HG03521 (cell line): ENCODE results near the gene TUB.

ENCODE experiments used
- ATAC-seq: cut with Tn5 transposase; IDR thresholded peaks from one replicate; pipeline ENCODE4 v1.9.1; 2021; ENCODE audit warnings: mild to moderate bottlenecking, moderate library complexity; ENCODE audit not compliant: unreplicated experiment

TUB gene

DNA sequence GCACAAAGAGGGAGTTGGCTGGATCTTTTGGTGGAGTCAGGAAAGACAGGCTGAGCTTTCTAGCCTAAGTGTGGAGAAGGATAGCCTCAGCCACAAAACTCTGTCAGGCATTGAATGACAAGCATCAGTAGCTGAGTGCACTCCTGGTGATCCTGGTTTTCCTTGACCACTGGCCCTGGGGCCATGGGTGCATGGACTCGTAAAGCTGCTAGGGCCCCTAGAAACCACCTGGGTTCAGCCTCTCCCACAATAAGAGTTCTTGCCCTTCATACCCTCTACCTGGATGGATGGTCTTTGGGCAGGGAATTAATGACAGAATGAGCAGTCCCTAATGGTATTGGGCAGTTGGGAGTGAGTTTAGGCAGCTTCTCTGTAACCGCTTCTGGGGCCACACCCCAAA is 22.9 kb downstream of the TUB start:
- ATAC-seq, result no peak

DNA sequence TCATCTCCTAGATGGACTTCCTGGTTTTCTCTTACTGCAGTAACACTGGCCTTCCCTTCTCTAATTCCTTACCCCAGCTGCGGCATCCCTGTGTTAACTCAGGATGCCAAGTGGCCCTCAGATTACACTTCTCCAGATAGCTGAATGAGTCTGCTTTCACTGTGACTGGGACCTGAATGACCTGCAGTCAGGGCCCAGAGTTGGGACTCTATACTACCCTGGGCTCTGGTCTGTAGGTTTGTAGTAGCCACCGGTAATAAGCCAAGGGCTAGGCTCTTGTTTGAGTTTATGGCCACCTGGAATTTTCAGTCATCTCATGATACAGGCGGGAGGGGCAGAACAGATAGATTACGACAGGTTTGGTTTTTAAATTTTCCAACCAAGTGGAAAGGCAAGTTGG is 24.1 kb downstream of the TUB start:
- no peak for ATAC-seq

GRCh38 chr11:8105666-8106065 is 24.7 kb downstream of the TUB start:
- ATAC-seq, result no peak

DNA sequence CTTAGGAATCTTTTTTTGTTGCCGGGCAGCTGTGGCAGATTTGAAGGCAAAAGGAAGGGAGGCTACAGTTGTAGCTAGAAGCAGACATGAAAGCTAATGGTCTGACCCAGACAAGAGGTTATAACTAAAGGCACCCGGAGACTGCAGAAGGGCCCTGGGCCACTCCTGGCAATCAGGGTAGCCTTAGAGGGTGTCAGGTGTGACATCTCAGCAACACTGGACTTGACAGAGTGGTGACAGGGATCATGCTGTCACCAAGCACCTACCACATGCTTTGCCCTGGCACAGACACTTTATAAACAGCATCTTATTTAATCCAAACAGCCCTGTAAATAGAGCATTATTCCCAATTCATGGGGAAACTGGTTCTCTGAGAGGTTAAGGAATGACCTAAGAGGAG is 25.7 kb downstream of the TUB start:
- no peak for ATAC-seq

DNA sequence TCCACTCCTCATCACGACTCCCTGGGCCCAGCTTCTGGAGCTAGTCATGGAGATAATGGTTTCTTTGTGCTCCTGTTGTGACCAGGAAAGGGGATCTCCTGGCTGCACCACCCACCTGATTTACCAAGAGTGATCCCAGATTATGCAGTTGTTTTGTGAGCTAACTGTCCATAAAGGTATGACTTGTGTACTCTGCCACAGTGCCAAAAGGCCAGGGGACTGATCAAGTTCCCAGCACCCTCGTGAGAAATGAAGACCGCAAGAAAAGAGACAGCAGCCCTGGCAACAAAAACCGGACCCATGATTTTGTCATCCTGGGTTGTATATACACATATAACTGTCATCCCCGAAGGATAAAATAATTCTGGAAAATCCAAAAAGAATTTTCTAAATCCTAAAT is 26.6 kb downstream of the TUB start:
- no peak for ATAC-seq

- ATAC-seq, result no peak
Measured at GRCh38 chr11:8108421-8108820, 27.4 kb downstream of the TUB start.

GRCh38 chr11:8109675-8110074 is 28.7 kb downstream of the TUB start:
- ATAC-seq, result no peak

- ATAC-seq, result no peak
Measured at GRCh38 chr11:8110396-8110795, 29.4 kb downstream of the TUB start.

DNA sequence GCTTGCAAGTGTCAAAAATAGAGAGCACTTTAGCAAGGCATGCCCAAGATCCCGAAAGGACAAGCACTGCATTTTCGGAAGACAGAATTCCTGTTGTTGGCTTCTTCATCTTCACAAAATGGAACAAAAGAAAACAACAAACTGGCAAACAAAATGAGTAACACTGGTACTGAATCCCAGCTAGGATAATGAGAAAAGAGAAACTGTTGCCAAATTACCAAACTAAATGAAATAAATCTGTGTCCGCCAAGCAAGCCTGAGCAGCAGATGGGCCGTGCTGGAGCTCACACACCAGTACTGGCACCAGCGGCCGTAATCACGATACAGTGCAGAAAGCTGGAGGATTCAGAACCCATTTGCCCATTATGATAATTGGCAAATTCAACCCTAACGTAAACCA is 30.6 kb downstream of the TUB start:
- no peak for ATAC-seq

GRCh38 chr11:8122173-8122764 is 41.3 kb downstream of the TUB start:
- no peak for ATAC-seq

DNA sequence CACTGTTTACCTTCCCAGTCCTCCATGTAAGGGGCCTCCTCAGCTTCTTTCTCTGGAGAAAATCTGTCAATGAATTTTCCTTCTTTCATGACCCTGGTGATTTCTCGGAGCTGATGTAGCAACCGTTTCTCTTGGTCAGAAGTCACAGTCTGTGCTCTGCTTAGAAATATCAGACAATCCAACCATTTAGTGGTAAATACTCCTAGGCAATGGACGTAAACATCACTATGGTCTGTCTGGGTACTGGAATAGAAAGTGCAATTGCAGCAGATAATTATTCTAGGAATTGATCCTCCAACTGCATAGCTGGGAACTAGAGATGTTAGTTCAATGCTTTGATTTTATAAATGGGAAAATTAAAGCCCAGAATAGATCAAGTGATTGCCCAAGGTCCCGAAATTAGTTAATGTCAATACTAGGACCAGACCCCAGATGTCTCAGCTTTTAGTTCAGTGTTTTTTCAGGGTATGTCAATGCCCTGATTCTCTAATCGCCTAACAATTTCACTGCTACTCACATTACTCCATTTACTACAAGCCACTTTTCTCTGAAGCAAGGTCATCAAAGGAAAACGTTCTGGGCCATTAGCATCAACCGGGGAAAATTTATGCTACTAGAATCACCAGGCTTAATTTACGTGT is 45.8 kb downstream of the TUB start:
- no peak for ATAC-seq

DNA sequence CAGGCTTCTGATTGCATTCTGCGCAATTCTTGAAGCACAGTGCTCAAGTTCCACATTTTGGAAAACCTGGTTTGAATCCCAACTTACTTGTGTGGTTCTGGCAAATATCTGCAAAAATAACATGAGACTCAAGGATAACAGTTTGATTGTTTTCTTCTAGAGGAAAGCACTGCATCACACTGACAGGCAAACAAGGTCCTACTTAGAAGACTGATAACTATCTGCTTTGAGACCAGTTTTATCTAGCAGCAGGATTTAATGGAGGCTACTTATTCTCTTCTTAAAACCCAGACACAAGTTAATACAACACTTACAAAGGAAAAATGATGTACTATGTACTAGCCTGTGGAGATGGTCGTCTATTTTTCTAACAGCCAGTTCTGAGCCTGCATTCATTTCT is 46.4 kb downstream of the TUB start:
- ATAC-seq, result no peak

GRCh38 chr11:8138526-8138925 is 57.5 kb downstream of the TUB start:
- ATAC-seq, result no peak

- ATAC-seq, result no peak
Measured at GRCh38 chr11:8149726-8150125, 68.7 kb downstream of the TUB start.
